HG03139 (cell line): ENCODE results near the gene INPP4A.
"Not testable (repeated sequence)": the region's sequence is repeated elsewhere in the genome, so short reads cannot be mapped to it uniquely, and the experiment has no call there.

Source experiments
- ATAC-seq: cut with Tn5 transposase; IDR thresholded peaks from one replicate; pipeline ENCODE4 v1.9.1; 2021; ENCODE audit not compliant: unreplicated experiment

Gene INPP4A

DNA sequence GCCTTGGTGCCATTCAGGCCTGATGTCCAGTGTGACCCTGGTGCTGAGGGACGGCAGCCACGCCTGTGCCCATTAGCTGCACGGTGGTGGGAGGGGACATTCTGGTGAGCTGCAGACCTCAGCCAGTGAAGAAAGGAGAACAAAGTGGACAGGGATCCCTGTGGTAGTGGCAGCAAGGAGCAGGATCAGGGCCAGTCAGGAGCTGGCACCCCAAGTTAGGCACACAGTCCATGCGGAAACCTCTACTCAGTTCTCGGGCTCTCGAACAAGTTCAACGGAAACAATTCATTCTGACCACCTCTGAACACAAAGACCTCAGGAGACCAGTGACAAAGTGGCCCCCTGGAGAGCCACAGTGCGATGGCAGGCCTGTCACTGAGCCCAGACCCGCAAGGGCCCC lies 133.6 kb downstream of the INPP4A start:
- no peak for ATAC-seq

- ATAC-seq: no peak
Measured at GRCh38 chr2:98579926-98580325, 135.3 kb downstream of the INPP4A start.

GRCh38 chr2:98580656-98581284 lies 136.1 kb downstream of the INPP4A start:
- ATAC-seq: no peak

DNA sequence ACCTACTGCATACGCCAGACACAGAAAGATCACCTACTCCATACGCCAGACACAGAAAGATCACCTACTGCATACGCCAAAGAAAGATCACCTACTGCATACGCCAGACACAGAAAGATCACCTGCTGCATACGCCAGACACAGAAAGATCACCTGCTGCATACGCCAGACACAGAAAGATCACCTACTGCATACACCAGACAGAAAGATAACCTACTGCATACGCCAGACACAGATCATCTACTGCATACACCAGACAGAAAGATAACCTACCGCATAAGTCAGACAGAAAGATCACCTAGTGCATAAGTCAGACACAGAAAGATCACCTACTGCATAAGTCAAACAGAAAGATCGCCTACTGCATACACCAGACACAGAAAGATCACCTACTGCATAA lies 137.9 kb downstream of the INPP4A start:
- ATAC-seq: no peak

- no peak for ATAC-seq
Measured at GRCh38 chr2:98583276-98583675, 138.6 kb downstream of the INPP4A start.

- ATAC-seq: no peak
Measured at GRCh38 chr2:98583816-98584618, 139.4 kb downstream of the INPP4A start.

- no peak for ATAC-seq
Measured at GRCh38 chr2:98585386-98585785, 140.7 kb downstream of the INPP4A start.

DNA sequence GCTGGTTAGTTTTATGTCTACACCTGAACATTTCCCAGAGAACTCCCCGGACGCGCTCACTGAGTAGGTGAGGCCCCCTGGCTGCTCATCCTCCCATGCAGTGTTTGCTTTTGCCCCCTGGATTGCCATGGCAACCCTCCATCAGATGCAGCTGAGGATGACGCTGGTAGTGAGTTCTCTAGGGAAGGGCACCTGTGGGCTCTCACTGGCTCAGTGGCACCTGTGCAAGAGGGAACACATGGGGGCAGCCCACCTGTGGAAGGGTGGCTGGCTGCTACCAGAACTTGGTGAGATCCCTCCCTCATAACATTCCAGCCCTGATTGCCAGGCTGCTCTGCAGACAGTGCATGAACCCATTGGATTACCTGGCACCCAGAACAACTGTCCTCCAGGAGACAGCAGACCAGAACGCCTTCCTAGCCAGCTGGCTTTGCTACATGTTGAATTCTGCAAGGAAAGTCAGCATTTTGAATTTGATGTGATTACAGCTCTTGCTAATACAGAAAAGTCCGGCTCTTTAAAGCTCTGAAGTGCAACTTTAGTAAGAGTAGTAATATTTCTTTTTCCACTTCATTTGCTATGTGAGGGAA lies 142.0 kb downstream of the INPP4A start:
- no peak for ATAC-seq

GRCh38 chr2:98588880-98589431 lies 144.3 kb downstream of the INPP4A start:
- ATAC-seq: no peak

- ATAC-seq: no peak
Measured at GRCh38 chr2:98589489-98589888, 144.8 kb downstream of the INPP4A start.

DNA sequence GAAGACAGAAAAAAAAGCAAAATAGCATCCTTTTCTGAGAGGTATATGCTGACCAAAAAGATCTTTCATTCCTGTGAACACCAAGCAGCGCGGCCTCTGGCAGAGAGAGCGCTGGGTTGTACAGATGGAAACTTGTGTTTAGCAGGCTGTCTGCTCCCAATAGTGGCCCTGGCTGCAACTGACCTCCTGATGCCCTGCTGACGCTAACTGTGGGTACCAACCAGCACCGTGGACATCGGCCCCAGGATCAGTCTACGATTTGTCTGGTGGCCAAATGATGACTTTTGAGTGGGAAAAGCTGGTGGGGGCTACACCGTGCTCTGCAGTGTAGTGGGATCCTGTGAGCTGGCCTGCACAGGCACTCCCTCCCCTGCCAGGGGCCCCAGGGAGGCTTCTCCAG lies 147.9 kb downstream of the INPP4A start:
- no peak for ATAC-seq

GRCh38 chr2:98594665-98595064 lies 150.0 kb downstream of the INPP4A start:
- not testable (repeated sequence) for ATAC-seq

GRCh38 chr2:98598781-98599428 lies 154.2 kb downstream of the INPP4A start:
- no peak for ATAC-seq

DNA sequence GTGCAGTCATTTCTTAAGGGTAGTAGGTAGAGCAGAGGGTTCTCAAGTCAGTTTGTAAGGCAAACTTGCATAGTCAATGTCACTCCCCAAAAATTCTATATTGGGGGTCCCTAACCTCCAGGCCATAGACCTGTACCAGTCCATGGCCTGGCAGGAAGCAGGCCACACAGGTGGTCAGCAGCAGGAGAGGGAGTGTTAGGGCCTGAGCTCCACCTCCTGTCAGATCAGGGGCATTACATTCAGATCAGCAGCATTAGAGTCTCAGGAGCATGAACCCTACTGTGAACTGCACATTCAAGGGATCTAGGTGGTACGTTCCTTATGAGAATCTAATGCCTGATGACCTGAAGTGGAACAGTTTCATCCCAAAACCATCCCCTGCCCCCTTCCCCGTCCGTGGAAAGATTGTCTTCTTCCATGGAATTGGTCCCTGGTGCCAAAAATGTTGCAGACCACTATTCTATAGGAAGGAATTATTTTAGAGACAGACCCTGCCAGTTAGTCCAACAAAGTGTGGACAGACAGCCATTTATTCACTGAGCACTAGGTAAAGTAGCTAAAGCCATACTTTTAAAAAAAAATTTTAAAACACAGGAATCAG lies 157.0 kb downstream of the INPP4A start:
- peak; percentile 73 for ATAC-seq

DNA sequence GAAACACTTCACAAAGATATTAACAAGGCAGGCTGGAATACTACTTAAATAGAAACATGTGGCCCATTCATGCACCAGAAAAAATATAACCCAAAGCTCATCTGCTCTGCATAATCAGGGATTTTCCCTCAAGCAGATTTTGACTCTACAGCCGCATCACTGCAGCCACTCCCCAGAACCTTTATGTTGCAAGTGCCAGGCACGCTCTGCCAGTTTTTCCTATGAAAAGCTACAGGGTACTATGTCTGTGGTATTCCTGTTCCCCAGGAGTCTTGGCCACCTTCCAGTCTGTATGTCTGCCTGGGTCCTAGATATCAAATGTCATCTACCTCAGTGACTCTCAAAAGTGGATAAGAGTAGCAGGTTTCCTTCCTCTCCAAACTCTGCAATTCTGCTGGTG lies 159.9 kb downstream of the INPP4A start:
- ATAC-seq: no peak

- ATAC-seq: no peak
Measured at GRCh38 chr2:98605076-98605475, 160.4 kb downstream of the INPP4A start.

DNA sequence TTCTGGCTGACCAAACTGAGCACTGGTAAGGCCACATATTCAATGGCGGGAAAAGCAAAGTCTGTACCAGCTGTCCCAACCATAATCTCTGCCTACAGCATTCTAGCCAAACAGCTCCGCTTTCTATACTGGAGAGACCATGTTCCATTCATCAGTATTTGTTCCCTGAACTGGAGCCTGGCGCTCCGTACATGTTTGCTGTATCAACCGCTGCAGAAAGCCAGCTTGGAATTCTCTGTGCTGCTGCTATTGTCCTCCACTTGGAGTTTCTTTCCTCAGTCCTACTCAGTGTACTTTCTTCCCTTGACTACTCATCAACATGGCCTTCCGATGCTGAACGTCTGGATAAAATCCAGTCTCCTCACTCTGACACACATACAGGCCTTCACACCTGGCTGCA lies 161.8 kb downstream of the INPP4A start:
- ATAC-seq: no peak

DNA sequence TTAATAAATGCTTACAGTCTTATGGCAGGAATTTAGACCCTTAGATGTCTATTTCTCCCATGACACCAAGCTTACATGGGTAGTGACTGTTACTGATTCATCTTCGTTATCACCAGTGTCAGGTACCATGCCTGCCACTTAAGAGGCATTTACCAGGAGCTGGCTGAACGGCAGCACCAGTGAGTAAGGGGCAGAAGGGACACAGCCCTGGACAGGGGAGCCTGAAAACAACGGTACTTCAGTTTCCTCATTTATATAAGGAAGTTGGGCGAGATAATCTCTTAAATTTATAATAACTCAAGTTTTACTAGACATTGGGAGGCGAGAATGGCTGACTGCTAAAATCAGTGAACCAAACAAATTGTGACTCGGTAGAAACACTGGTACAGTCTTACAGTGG lies 162.4 kb downstream of the INPP4A start:
- ATAC-seq: no peak

DNA sequence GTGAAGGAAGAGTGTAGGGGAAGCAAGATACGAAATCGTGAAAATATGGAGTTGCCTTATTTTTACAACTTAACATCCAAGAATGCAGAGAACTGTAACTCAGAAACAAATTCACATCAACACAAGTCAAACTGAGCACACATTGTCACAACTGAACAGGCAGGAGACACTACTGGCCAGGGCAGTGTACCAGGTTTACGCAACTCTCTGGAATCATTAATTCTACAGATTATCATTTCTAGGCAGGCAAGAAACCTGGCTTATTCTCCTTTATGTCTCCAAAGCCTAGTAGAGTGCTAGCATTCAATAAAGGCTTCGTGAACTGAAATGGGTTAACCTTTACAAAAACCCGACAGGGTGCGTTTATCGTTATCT lies 163.1 kb downstream of the INPP4A start:
- no peak for ATAC-seq

DNA sequence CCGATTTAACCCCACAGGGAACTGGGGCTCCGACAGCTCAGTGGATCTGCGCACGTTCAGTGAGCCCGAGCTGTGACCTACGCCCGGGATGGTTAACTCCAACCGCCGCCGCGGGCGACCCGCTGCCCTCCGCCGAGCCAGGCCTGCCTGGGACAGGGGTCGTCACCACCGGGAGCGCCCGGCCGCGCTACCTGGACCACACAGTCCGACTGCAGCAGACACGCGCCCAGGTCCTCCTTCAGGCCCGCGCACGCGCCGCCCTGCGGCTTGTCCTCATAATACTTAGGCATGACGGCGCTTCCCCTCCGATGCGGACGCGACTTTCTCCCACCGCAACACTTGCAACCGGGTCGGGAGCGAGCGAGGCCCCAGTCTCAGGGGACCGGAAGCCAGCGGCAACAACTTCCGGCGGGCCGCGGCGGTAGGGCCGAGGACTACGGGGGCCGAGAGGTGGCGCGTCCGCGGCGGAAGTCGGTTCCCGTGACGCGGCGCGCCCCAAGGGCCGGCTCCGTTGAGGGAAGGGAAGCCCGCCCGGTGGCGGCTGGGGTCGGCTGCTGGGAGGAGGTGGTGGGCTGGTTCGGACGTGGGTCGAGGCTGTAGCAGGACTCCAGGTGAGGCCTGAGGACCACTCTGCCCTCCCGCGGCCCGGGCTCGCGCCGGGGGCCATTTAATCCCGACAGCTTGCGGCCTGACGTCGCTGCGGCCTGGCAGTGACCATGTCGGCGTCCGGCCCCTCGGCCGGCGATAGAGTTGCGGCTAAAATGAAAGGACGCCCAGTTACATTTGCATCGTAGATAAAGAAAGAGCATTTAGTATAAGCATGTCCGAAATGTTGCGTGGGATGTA lies 163.7 kb downstream of the INPP4A start, which contains the start of the genes COA5 and UNC50:
TSS of gene COA5 (minus strand) at position 397 of the 846 bp plus-strand sequence. CDS start at position 290, 107 bp downstream.
TSS of gene UNC50 (plus strand) at position 474 of the 846 bp plus-strand sequence. CDS start 1,171 bp downstream, outside the sequence.
- peak; percentile 86 for ATAC-seq
